Large intestine (tissue), 3 donors: ENCODE results near the gene TMEM11. TPM values are rescaled to one million over a fixed set of nuclear protein-coding genes. Genes with fewer than 3 reads are reported as not detected.
"Not testable (repeated sequence)": the region's sequence is repeated elsewhere in the genome, so short reads cannot be mapped to it uniquely, and the experiment has no call there.

Experiments used
- DNase-seq, 2 donors: peaks; one replicate each; pipeline versions ENCODE4 v3.0.0 to v3.0.0-alpha.2; 2013
- H3K27ac ChIP-seq: one replicate; pipeline ENCODE4 v1.5.1; 2013; ENCODE audit warnings: low read length
- H3K27me3 ChIP-seq: 2 replicates; pipeline ENCODE4 v1.6.1; 2013; ENCODE audit warnings: low read length; ENCODE audit not compliant: control insufficient read depth, insufficient read depth
- H3K36me3 ChIP-seq: 2 replicates; pipeline ENCODE4 v1.6.1; 2013; ENCODE audit warnings: low read length; ENCODE audit not compliant: control insufficient read depth, insufficient read depth
- H3K4me1 ChIP-seq: one replicate; pipeline ENCODE4 v1.6.1; 2013; ENCODE audit warnings: low read length; ENCODE audit not compliant: control insufficient read depth, insufficient read depth
- H3K4me3 ChIP-seq: one replicate; pipeline ENCODE4 v1.5.1; 2013; ENCODE audit warnings: low read length
- H3K9me3 ChIP-seq: one replicate; pipeline ENCODE4 v1.6.1; 2013; ENCODE audit warnings: mild to moderate bottlenecking, low read depth, low read length, moderate library complexity; ENCODE audit not compliant: control insufficient read depth
- WGBS: methylation state at CpG from one replicate; pipeline ENCODE4 v1.1.5; 2013; ENCODE audit warnings: low lambda C conversion rate; ENCODE audit not compliant: insufficient coverage; 5-methylcytosine and 5-hydroxymethylcytosine counted together
- polyA plus RNA-seq: library from polyadenylated mRNA; unstranded; fragments of 120-200 nt; gene quantifications from one replicate; pipeline ENCODE4 v1.2.1, GENCODE V29; 2013

Gene TMEM11
- polyA plus RNA-seq, 1 donor = 21.6 TPM

GRCh38 chr17:21200590-21201297 is 13.2 kb downstream of the TMEM11 start:
- no CpG with 5 or more reads among the region's 15 CpGs for WGBS
- no peaks in the 10 kb centered on the region for H3K9me3 ChIP-seq
- no peak for DNase-seq
- H3K36me3 ChIP-seq = peaks cover 41% of the 10 kb centered on the region
- no peaks in the 10 kb centered on the region for H3K4me1 ChIP-seq
- no peaks in the 10 kb centered on the region for H3K27me3 ChIP-seq
- H3K27ac ChIP-seq = no peak overlapping the region
- H3K4me3 ChIP-seq = no peak overlapping the region

- Histone ChIP-seq H3K9me3 (no peaks in the 10 kb centered on the region), H3K36me3 (peaks cover 45% of the 10 kb centered on the region), H3K4me3 (no peak overlapping the region), H3K27me3 (no peaks in the 10 kb centered on the region), H3K27ac (no peak overlapping the region), H3K4me1 (no peaks in the 10 kb centered on the region)
- no CpG with 5 or more reads among the region's 10 CpGs for whole genome bisulfite sequencing
- no peak for DNase-seq
These were observed 14.1 kb downstream of the TMEM11 start for GRCh38 chr17:21199856-21200255.

- H3K9me3 ChIP-seq = no peaks in the 10 kb centered on the region
- no peak for DNase-seq
- peaks cover 45% of the 10 kb centered on the region for H3K36me3 ChIP-seq
- H3K27me3 ChIP-seq = no peaks in the 10 kb centered on the region
- H3K27ac ChIP-seq = no peak overlapping the region
- H3K4me1 ChIP-seq = no peaks in the 10 kb centered on the region
- no peak overlapping the region for H3K4me3 ChIP-seq
- no CpG with 5 or more reads among the region's 9 CpGs for WGBS
These were observed 14.7 kb downstream of the TMEM11 start for GRCh38 chr17:21199311-21199710.

GRCh38 chr17:21198411-21198810 is 15.6 kb downstream of the TMEM11 start:
- H3K36me3 ChIP-seq = peaks cover 45% of the 10 kb centered on the region
- no CpG with 5 or more reads among the region's 20 CpGs for WGBS

GRCh38 chr17:21196126-21196525 is 17.8 kb downstream of the TMEM11 start:
- no peak overlapping the region for H3K4me3 ChIP-seq
- no peak overlapping the region for H3K27ac ChIP-seq
- no CpG with 5 or more reads among the region's 5 CpGs for WGBS
- H3K27me3 ChIP-seq = no peaks in the 10 kb centered on the region
- no peak for DNase-seq
- no peaks in the 10 kb centered on the region for H3K4me1 ChIP-seq
- no peaks in the 10 kb centered on the region for H3K9me3 ChIP-seq
- H3K36me3 ChIP-seq = peaks cover 40% of the 10 kb centered on the region

More at GRCh38 chr17:21198411-21198810, 15.6 kb downstream of the TMEM11 start:
- H3K4me3 ChIP-seq = no peak overlapping the region
- H3K9me3 ChIP-seq = no peaks in the 10 kb centered on the region
- H3K27ac ChIP-seq = no peak overlapping the region
- no peaks in the 10 kb centered on the region for H3K4me1 ChIP-seq
- H3K27me3 ChIP-seq = no peaks in the 10 kb centered on the region
- no peak for DNase-seq

- H3K9me3 ChIP-seq = no peaks in the 10 kb centered on the region
- H3K4me3 ChIP-seq = no peak overlapping the region
- peaks cover 44% of the 10 kb centered on the region for H3K36me3 ChIP-seq
- H3K27me3 ChIP-seq = no peaks in the 10 kb centered on the region
- no peaks in the 10 kb centered on the region for H3K4me1 ChIP-seq
- DNase-seq = peak; percentile 15
- WGBS = no CpG with 5 or more reads among the region's 5 CpGs
- H3K27ac ChIP-seq = no peak overlapping the region
These were observed 19.3 kb downstream of the TMEM11 start for GRCh38 chr17:21194703-21195102.

- WGBS = 67% methylated on average over 2 of the region's 8 CpGs
- peak in 1 of 2 donors; percentile 15 for DNase-seq
- Histone ChIP-seq H3K9me3 (no peaks in the 10 kb centered on the region), H3K4me1 (no peaks in the 10 kb centered on the region), H3K27me3 (no peaks in the 10 kb centered on the region), H3K27ac (no peak overlapping the region), H3K36me3 (peaks cover 44% of the 10 kb centered on the region), H3K4me3 (no peak overlapping the region)
These were observed 19.7 kb downstream of the TMEM11 start for GRCh38 chr17:21194226-21194625.

GRCh38 chr17:21193031-21193430 is 20.9 kb downstream of the TMEM11 start:
- no peaks in the 10 kb centered on the region for H3K4me1 ChIP-seq
- no peak overlapping the region for H3K27ac ChIP-seq
- peaks cover 47% of the 10 kb centered on the region for H3K36me3 ChIP-seq
- no peak overlapping the region for H3K4me3 ChIP-seq
- no peaks in the 10 kb centered on the region for H3K27me3 ChIP-seq
- WGBS = 73% methylated on average over 3 of the region's 5 CpGs
- H3K9me3 ChIP-seq = no peaks in the 10 kb centered on the region
- no peak for DNase-seq

- H3K4me3 ChIP-seq, H3K9me3 ChIP-seq, H3K4me1 ChIP-seq, H3K27ac ChIP-seq, DNase-seq, H3K27me3 ChIP-seq: not testable (repeated sequence)
- H3K36me3 ChIP-seq = peaks cover 41% of the 10 kb centered on the region
- WGBS = no CpG with 5 or more reads among the region's 7 CpGs
These were observed 21.5 kb downstream of the TMEM11 start for GRCh38 chr17:21192414-21192813.

GRCh38 chr17:21191698-21192097 is 22.3 kb downstream of the TMEM11 start:
- Histone ChIP-seq H3K27ac (no peak overlapping the region), H3K4me3 (no peak overlapping the region), H3K27me3 (no peaks in the 10 kb centered on the region), H3K9me3 (no peaks in the 10 kb centered on the region), H3K4me1 (no peaks in the 10 kb centered on the region), H3K36me3 (peaks cover 36% of the 10 kb centered on the region)
- no peak for DNase-seq
- no CpG with 5 or more reads among the region's 2 CpGs for WGBS

- no peak for DNase-seq
- H3K9me3 ChIP-seq = no peaks in the 10 kb centered on the region
- H3K36me3 ChIP-seq = peaks cover 34% of the 10 kb centered on the region
- H3K4me1 ChIP-seq = no peaks in the 10 kb centered on the region
- no peak overlapping the region for H3K4me3 ChIP-seq
- H3K27me3 ChIP-seq = no peaks in the 10 kb centered on the region
- WGBS = no CpG with 5 or more reads among the region's 6 CpGs
- no peak overlapping the region for H3K27ac ChIP-seq
These were observed 23.9 kb downstream of the TMEM11 start for GRCh38 chr17:21190078-21190477.
